ENCODE results near the gene CCDC6.

DNA sequence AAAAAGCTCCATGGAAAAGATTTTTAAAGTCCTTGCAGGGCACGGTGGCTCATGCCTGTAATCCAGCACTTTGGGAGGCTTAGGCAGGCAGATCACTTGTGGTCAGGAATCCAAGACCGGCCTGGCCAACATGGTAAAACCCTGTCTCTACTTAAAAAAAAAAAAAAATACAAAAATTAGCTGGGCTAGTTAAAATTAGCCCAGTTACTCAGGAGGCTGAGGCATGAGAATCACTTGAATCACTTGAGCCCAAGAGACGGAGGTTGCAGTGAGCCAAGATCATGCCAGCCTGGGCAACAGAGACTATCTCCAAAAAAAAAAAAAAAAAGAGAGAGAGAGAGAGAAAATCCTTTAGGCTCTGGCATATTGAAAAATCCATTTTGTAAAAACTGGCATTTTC is 61.9 kb downstream of the CCDC6 start:
- no peak for TF ChIP-seq CTCF (IDR thresholded peaks at IDR 0.05; ENCODE audit: low read depth, low read length)
- TF ChIP-seq, protein P1, sequence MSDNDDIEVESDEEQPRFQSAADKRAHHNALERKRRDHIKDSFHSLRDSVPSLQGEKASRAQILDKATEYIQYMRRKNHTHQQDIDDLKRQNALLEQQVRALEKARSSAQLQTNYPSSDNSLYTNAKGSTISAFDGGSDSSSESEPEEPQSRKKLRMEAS (IDR thresholded peaks at IDR 0.05; ENCODE audit: low read depth, low read length), result no peak
